ELF-1 (cell line): Measurements from ENCODE around the gene CFAP20.
A peak's percentile ranks its signal among the peaks of the same experiment; 100 is the strongest.

Source experiments
- DNase-seq: peaks from one replicate; pipeline ENCODE4 v3.0.0-alpha.2; 2016; ENCODE audit warnings: low read depth, low spot score

Gene CFAP20

GRCh38 chr16:58129097-58129936 lies at the start of gene CFAP20:
Gene CFAP20, minus strand, starts transcription at chr16:58129381. Its CDS starts 266 bp downstream, at chr16:58129115.
- DNase-seq = peak; percentile 100

GRCh38 chr16:58177353-58177710 lies 48.2 kb upstream of the CFAP20 start:
- DNase-seq = no peak

GRCh38 chr16:58176608-58177352 lies 47.6 kb upstream of the CFAP20 start:
- DNase-seq = no peak

GRCh38 chr16:58170223-58170622 lies 41.0 kb upstream of the CFAP20 start:
- DNase-seq = no peak

DNA sequence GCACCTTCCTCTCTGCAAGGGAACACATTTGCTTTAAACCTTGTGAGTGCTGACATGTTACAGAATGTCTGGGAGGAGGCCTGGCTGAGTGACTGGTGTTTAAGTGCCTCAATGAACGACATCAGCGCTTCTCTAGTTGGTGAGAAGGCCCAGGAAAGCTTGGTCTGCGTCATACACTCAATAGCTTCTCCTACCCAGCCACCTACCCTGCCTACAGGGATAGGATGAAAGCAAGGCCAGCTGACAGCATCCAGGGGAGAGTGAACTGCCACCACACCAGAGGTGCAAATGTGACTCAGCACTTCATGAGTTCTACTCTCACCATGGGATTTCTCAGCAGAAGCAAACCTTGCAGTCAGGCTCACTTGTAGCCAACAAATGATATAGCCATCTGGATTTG lies 31.7 kb upstream of the CFAP20 start:
- no peak for DNase-seq

DNA sequence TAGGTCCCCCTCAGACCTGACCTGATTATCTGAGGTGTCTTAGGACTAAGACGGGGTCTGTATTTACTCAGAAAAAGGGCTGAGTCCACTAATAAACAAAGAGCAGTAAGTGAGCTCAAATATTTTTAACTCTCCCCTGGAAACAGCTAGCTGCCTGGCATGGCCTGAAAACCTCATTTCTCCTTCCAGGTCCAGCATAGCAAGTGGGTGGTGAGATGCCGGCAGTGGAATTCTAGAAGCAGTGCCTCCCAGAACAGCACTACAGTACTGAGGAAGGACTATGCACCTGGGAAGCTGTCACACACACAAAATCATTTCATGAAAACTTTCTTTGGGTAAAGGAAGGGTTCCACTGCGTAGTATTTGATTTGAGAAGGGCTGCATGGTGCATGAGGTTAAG lies 29.5 kb upstream of the CFAP20 start:
- no peak for DNase-seq

DNA sequence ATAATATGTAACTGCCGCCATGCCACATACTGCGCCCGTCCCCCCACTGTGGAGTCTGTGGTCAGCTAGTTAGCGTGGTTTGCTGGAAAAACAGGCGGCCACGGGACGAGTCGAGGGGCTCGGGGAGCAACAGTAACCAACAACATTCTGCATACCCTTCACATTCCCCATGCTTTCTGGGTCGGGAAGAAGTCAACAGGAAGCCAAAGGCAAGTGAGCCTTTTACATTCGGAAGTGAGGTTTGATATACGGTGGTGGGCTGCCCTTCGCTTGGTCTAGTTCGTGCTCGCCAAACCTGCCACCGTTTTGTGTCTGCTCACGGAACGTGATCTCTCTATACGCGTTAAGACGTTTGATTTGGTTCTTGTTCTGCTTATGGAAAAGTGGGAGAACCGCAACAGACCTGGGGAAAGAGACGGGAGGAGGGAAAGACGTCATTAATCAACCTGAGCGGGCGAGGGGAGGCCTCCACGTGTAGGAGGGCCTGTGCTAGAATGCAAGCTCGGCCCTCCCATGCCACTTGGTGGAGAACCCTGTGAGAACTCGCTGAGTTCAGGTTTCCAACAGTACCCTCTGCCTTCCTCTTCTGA lies 28.9 kb upstream of the CFAP20 start:
- no peak for DNase-seq

GRCh38 chr16:58157239-58157638 lies 28.1 kb upstream of the CFAP20 start:
- no peak for DNase-seq

GRCh38 chr16:58155839-58156238 lies 26.7 kb upstream of the CFAP20 start:
- DNase-seq = no peak

DNA sequence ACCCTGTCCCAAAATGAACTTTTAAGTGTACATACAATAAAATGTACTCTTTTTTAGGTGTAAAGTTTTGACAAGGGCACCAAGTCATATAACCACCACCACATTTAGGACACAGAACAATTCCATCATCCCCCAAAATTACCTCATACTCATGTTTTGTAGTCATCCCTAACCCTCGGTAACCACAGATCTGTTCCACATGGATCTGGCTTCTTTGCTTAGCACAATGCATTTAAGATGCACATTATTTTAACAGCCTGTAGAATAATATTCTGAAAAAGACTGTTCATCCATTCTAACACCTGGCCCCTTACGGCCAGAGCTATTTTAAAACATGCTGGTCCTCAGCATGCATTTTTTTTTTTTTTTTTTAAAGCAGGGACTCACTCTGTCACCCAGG lies 25.2 kb upstream of the CFAP20 start:
- no peak for DNase-seq

GRCh38 chr16:58152246-58152868 lies 23.2 kb upstream of the CFAP20 start:
- no peak for DNase-seq

DNA sequence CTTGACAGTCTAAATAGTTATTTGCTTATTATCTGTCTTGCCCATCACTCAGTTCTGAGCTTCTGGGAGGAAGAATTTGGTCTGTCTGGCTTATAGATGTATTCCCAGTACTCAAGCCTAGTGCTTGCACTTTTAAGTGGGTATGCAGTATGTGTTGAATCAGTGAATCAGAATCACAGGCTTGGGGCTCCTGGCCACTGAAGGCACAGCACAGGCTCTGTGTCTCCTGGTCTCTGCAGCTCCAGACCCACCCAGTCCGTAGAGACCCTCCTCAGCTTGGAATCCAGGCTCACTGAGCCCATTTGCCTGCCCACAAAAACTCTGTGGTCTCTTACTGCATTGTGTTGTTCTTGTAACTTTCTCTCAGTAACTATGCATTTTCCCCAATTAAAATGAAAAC lies 19.3 kb upstream of the CFAP20 start:
- no peak for DNase-seq

- DNase-seq = no peak
Observed at GRCh38 chr16:58148099-58148498, 18.9 kb upstream of the CFAP20 start.

DNA sequence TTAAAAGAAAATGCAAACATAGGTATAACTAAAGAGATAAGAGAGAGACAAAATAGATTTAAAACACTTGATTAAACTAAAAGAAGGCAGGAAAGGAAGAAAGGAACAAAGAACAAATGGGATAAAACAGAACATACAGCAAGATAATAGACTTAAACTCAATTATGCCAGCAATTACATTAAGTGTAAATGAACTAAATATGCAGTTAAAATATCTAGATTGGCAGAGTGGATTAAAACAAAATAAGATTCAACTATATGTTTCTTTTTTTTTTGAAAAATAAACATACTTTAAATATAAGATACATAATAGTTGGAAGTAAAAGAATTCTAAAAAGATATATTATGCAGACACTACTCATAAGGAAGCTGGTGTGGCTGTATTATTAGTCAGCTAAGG lies 9.7 kb upstream of the CFAP20 start:
- DNase-seq = no peak

DNA sequence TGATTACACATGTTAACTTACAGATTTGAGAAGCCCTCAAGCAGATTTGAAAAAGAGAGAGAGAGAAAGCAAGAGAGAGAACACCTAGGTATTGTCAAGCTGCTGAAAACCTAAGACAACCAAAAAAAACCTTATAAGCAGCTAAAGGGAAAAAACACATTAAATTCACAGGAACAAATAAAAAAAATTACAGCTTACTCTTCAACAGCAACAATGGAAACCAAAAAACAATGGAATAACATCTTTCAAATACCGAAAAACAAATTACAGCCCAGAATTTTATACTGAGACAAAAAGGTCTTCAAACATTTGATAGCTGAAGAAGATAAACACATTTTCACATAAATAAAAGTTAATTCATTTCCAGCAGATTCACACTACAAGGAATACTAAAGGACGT lies 8.4 kb upstream of the CFAP20 start:
- no peak for DNase-seq

- DNase-seq = no peak
Observed at GRCh38 chr16:58128711-58129096, 477 bp downstream of the CFAP20 start.

GRCh38 chr16:58128181-58128631 lies 975 bp downstream of the CFAP20 start:
- no peak for DNase-seq

- DNase-seq = no peak
Observed at GRCh38 chr16:58127634-58128033, 1.5 kb downstream of the CFAP20 start.

- no peak for DNase-seq
Observed at GRCh38 chr16:58127033-58127556, 2.1 kb downstream of the CFAP20 start.

GRCh38 chr16:58126451-58126961 lies 2.7 kb downstream of the CFAP20 start:
- DNase-seq = no peak

DNA sequence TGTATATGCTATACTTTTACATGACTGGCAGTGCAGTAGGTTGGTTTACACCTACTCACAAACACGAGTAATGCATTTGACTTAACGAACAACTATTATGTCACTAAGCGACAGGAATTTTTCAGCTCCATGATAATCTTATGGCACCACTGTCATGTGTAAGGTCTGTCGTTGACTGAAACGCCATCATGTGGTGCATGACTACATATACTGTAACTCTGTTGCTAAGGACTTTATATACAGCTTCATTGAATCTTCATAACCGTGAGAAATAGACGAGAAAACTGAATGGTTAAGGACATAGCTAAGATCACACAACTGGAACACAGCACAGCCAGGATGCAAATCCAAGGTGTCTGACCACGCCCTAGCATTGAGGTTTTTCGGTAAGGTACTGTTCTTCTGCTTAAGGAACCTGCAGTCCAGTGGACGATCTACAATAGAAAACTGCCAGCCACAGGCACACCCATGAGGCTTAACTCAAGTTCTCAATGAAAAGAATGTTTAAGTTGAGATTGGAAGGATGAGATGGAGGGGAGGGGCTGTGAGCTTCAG lies 3.3 kb downstream of the CFAP20 start:
- DNase-seq = no peak
